OCI-LY7 (cell line): Measurements from ENCODE around the gene SYT11.

Source experiments
- CTCF ChIP-seq: fragments of 200-600 bp; sonication (generic); conservative IDR thresholded peaks from 2 replicates; pipeline ENCODE4 v1.5.1; 2014; ENCODE audit warnings: mild to moderate bottlenecking, antibody characterized with exemption, low read length, moderate library complexity, mixed read lengths
- EZH2phosphoT487 ChIP-seq: fragments of 200-600 bp; sonication (generic); IDR thresholded peaks from 2 replicates; pipeline ENCODE4 v1.6.1; 2018; ENCODE audit warnings: low read depth, borderline replicate concordance, mild to moderate bottlenecking, mixed run types, antibody characterized with exemption, low read length, moderate library complexity, mixed read lengths

GRCh38 chr1:155920717-155921116, 61.4 kb downstream of the SYT11 start:
- no peak for TF ChIP-seq CTCF
- TF ChIP-seq EZH2phosphoT487, result no peak
